GM21526 (cell line): Measurements from ENCODE around the gene MSANTD2.

Experiments used
- ATAC-seq: cut with Tn5 transposase; IDR thresholded peaks from one replicate; pipeline ENCODE4 v1.9.1; 2021; ENCODE audit warnings: moderate library complexity; ENCODE audit not compliant: unreplicated experiment, low FRiP score

Gene MSANTD2

DNA sequence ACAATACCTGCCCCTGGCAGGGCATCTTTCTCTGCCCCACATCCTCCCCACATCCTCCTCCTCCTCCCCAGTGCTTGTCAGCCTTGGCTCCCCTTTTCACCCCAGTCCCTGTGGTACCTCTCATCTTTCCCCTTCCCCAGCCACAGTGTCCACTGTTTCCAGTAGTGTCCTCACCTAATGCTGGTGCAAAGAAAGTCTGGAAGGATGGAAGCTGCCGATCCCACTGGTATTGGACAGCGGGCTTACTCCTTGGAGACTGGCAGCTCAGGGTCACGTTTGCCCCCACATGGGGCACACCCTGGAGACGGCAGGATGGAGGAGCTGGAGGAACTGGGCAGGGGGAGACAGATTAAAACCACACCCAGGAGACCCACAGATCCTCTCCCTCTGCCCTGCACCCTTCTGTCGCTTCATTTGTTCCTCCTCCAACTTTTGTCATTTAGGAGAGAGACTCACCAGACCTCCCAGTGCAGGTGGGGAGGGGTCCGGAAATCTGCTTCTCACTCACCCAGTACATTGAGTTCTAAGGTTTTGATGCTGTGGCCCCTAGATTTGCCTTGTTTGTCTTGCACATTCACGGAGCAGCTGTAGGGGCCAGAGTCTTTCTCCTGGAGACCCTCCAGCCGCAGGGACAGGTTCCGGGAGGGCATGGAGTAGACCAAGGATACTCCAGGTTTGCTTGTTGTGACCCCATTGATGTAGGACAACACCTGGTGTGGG lies 44.0 kb downstream of the MSANTD2 start:
- ATAC-seq, result no peak

DNA sequence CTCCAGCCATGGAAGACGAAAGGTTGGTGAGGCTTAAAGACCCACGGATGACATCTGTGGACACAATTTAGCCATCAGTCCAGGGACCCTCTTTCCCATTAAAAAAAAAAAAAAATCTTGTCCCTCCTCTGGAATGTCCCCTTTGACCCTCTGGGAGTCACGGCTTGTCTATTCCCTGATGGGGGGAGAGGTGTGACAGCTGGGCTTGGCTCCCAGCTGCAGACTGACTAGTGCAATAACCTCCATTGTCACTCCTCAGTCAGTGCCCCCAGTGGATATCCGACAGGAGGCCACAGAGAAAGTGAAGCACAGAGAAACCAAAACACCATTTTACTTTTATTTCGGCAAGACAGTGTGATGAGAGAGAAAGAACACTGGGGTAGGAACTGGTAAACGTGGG lies 45.5 kb downstream of the MSANTD2 start:
- ATAC-seq, result no peak

DNA sequence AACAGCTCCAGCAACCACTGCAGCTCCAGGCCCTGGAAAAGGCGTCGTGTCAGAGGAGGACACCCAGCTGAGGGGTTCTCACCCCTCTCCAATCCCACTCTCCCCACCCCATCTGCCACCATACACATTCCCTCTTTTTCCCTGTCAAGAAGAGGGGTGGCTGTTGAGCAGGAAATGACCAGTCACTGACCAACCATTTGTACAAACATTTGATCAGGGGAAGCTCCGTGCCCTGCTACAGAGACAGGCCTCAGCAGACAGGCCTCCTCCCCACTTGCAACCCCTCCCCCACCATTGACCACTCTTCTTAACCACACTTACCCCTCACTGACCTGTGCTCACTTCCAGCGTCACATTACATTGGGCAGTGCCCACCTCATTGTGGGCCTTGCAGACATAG lies 45.9 kb downstream of the MSANTD2 start:
- ATAC-seq, result no peak

DNA sequence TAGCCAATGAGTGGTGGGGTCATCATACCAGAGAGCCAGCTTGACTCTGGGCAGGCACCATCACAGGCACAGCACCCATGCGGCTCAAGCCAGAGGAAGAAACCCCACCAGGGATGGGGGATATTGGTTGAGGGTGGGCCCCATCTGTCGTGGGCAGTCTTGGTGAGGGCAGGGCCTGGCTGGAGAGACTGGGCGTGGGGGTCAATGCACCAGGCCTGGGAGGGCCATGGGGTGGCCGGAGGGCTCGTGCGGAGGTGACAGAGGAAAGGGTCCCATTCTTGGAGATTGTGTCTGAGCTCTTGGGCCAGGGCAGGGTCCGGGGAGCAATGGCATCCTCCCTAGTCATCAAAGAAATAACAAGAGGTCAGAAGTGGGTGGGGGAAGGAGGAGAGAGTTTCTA lies 46.6 kb downstream of the MSANTD2 start:
- ATAC-seq, result no peak

DNA sequence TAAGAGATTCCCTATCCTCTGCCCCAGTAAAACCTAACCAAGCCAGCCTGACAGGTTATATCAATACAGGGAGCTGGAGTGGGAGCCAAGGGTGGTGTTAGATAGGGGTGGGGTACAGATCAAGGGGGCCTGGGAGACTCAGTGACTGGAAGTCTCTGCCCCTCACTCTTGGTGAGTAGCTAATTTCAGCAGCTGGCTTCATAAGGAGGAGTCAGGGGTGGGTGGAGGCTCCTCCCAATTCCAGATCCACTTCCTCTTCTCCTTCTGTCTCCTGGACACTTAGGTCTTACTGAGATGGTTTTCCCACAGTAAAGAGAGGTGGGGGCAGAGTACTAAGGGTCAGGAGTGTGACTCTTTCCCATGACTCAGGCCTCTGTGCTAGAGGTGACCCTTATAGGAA lies 47.0 kb downstream of the MSANTD2 start:
- no peak for ATAC-seq

DNA sequence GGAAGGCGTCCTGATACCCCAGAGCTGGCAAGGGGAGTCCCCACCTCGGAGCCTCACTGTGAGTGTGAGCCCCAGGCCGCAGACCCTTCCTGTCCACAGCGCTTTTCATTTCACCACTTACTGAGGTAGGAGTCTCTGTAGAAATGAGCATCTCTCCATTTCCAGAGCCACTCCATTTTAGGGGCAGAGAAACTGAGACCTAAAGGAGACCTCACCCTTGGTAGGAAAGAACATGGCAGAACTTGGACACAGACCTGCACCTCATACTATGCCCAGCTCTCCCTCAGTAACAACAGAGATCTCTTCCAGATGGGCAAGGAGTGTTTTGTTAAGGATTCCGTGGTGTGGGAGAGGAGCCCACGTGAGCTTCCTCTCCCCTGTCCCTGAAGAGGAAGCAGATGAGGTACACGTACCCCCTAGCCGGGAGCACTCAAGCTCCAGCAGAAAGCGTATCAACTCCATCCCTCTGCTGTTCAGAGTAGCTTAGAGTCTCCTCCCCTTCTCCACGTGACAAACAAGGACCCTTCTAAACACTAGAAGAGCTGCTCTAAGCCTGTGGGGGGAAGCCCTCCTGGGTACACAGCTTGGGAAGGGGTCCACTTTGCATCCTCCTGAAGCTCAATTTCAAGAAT lies 47.6 kb downstream of the MSANTD2 start:
- ATAC-seq, result no peak

DNA sequence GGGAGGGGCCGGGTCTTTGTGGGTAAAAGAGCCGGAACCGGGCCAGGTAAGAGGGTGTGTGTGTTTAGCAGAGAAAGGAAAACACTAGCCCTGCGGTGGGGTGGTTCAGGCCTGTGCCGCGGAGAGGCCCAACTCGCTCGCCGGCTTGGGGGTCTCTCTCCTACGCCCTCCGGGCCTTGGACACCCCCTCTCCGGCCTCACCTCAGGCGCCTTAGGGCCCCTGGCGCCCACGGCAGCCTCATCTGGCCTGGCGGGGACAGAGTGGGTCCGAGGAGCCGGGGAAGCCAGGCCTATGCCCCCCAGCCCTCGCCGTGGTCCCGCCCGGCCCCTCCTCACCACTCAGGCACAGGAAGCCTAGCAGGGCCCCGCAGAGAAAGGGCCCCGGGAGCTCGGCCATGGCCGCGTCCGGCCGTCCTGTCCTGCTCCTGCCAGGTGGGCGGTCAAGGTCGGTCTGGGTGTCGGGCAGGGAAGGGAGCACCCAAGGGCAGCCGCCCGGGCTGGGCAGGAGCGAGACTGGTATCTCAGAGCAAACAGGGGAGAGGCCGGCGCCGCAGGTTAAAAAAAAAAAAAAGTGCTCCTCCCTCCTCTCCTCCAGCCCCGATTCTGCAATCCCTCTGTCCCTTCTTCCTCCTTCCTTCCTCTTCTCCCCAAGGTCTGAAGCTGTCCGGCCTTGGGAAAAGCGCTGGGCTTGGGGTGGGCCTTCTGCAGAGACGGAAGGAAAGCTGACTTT lies 48.3 kb downstream of the MSANTD2 start, which contains the start of gene VSIG2:
VSIG2 (minus strand) TSS at position 515 of the 730 bp plus-strand sequence; CDS start at position 397, 118 bp downstream.
- no peak for ATAC-seq

DNA sequence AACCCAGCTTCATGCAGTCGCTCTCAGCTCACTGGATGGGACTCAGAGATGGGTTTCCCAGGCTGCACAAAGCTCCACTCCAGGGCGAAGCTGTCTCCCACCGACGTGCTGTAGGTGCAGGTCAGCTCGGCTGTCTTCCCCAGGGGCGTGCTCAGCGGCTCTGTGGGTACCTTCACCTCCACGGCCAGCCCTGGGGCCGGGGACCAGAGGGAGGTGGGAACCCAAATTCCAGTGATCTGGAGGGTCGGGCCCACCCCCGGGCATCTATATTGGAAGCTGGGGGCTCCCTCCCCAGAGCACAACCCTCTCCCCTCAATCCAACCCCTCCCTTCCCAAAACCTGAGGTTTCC lies 48.8 kb downstream of the MSANTD2 start:
- no peak for ATAC-seq

DNA sequence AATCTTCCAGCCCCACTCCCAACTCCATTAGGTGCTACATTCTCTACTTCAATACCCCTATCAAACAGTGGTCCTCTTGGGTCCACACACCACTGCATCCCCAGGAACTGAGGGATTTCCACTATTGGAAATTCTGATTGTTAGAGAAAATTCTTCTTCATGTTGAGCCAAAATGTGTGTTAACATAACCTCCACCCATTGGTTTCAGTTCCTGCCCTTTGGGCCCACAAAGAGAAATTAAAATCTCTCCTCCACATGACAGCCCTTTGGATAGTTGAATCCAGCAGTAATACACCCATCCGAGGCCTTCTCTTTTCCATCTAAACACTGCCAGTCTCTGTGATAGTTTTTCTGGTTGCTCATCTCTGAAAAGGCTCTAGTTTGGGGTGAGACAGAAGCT lies 50.3 kb downstream of the MSANTD2 start:
- ATAC-seq, result no peak

DNA sequence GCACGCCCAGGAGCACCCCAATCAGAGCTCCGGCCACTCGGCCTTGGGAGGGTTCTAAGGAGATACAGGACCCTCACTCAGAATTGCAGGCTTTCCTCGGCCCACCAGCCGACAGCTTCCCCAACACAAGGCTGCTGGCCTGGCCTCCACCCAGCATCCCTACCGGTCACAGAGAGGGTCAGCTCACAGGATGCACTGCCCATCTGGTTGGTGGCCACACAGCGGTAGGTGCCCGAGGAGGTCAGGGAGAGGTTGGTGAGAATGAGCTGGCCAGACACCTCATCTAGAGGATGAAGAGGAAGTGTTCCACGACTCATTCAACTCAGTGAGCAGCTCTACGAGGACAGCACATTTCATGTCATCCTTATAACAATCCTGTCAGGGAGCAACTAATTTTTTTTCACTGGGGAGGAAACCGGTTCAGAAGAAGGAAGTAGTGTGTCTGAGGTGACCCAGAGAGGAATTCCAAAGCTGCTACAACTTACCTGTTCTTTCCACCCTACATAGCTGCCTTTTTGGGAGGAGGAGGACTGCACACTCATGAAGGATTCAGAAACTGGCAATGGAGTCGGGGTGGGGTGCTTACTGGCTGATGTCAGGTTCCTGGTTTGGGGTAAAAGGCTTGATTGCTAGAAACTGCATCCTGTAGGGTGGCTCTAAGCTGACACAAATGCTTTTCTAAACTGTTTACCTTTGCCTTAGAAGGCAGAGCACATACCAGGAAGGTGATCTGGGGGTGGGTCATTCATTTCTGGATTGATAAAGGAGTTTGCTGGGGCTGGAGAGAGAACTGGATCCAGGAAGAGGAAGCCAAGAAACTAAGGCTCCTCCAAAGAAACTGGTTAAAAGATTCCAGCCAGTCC lies 51.5 kb downstream of the MSANTD2 start:
- ATAC-seq, result no peak

DNA sequence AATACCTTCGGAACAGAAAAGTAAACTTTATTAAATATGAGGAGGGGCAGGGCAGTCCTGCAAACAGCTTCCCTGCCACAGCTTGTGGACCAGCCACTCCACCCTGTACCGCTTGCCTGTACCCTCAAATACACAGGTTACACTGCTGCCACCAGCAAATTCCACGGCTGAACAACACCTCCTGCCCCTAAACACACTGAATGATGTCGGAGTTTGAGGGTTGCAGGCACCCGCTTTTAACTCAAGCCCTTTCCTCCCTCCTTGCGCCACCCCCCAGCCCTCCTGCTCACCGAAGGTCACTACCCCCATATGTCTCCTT lies 52.1 kb downstream of the MSANTD2 start:
- ATAC-seq, result no peak

DNA sequence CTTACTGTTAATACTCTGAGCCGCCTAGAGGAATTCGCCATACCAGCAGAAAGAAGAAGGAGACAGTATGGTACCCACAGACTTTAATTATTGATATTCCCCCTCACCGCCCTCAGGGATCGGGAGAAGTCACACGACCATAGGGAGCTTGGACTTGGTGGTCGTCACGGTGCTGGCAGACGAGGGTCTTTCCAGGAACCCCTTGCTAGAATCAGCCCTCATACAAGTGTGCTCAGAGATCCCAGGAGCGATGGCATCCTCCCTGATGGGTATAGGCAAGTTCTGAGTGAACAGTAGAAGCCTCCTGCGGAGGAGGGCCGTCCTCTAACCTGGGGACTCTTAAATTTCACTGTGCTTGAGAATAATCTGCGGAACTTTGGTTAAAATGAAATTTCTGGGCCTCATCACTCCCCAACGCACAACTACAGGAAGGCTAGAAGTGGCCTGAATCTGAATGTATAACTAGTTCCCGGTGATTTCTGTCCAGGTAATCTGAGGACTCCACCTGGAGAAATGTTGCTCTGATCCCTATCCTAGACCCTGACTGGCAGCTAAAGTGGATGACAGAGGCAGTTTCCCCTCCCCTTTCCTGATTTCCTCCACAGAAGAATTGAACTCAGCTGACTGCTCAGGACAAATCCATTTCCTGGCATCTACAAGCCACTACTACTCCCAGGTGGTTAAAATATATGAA lies 52.7 kb downstream of the MSANTD2 start:
- no peak for ATAC-seq

DNA sequence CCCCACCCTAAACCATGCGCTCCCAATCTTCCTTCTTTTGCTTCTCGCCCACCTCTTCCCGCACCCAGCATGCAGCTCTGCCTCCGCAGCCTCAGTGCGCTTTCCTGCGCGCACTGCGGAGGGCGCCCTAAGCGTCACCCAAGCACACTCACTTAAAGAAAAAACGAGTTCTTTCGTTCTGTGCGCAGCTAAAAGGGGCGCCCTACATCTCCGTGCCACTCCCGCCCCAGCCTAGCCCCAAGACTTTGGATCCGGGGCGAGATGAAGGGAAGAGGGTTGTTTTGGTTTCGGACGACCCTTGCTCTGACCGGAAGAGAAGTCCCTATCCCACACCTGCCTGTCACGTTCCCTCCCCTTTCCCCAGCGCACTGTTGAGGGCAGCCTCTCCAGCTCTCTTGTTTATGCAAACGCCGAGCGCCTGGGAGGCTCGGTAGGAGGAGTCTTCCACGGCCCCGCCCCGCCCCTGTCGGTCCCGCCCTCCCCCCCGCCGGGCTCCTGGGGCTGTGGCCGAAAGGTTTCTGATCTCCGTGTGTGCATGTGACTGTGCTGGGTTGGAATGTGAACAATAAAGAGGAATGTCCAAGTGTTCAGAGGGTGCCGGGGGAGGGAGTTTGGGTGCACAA lies 53.5 kb downstream of the MSANTD2 start:
- ATAC-seq, result peak; percentile 95

DNA sequence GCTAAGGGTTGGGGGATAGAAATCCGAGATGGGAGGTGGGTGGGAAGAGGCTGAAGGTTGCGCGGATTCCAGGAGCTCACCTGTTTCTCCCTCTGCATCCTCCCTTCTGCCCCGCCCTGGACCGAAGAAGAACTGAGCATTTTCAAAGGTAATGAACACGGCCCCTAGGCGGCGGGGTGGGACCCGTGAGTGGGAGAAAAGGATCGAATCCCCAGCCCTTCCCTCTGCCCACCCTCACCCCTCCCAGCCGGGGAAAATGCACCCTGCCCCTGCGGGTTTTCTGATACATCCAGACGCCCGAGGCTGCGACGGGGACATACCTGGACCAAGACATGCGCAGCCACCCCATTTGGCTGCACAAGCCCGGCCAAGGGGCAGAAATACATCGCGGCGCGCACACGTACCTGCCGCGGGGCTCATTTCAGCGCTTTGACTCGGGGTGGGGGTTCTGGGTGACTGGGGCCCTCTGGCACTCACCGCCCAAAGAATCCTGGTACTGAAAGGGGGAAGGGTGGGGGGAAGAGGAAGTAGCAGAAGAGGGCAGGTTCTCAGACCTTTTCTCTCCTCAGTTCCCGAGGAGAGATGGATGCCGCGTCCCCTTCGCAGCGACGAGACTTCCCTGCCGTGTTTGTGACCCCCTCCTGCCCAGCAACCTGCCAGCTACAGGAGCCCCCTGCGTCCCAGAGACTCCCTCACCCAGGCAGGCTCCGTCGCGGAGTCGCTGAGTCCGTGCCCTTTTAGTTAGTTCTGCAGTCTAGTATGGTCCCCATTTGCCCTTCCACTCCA lies 54.2 kb downstream of the MSANTD2 start:
- ATAC-seq, result peak; percentile 14

DNA sequence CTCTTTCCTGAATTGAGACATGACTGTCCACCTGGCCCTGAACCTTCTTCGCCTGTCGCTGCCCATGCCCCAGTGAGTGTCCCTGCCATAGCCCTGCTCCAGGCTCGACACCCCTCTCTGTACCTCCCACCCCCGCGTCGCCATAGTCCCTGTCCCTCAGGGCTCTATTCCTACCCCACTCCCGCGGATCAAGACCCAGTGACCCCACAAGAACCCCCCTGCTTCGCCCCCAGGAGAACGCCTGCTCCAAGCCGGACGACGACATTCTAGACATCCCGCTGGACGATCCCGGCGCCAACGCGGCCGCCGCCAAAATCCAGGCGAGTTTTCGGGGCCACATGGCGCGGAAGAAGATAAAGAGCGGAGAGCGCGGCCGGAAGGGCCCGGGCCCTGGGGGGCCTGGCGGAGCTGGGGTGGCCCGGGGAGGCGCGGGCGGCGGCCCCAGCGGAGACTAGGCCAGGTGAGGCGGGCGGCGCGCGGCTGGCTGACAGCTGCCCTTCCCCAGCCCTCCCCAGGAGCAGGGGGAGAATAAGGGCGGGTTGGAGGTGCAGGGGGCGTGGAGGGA lies 54.9 kb downstream of the MSANTD2 start:
- no peak for ATAC-seq

DNA sequence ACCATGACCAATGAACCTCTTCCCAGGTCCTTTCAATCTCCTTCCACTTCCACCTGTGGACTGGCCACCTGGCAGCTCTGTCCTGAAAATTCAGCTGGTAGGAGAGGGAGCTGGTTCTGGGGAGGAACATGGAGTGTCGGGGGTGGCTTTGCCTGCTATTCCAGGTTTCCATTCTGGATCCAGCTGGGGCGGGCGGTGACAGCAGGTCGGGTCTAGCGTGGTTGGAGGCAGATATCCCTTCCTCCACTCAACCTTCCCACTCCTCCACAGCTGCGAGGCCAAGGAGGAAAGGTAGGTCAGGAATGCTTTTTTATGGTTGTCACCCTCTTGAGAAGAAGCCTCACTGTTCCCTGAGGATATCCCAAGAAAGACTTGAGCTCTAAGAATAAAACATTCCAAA lies 57.2 kb downstream of the MSANTD2 start:
- ATAC-seq, result no peak

DNA sequence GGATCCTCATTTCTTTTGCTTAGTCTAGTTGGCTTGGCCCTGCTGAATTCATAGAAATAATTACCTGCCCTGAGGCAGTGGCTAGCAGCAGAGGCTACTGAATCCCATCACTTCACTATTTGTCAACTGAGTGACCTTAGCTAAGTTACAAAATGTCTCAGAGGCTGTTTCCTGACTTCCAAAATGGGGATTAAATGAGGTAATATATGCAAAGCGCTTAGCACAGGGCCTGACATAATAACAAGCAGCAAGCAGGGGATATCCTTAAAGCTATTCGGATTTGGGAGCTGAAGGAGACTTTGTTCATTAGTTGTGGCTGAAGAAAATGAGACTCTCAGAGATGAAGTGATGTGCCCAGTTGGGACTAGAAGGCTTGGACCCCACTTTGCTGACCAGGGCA lies 57.7 kb downstream of the MSANTD2 start:
- ATAC-seq, result no peak

DNA sequence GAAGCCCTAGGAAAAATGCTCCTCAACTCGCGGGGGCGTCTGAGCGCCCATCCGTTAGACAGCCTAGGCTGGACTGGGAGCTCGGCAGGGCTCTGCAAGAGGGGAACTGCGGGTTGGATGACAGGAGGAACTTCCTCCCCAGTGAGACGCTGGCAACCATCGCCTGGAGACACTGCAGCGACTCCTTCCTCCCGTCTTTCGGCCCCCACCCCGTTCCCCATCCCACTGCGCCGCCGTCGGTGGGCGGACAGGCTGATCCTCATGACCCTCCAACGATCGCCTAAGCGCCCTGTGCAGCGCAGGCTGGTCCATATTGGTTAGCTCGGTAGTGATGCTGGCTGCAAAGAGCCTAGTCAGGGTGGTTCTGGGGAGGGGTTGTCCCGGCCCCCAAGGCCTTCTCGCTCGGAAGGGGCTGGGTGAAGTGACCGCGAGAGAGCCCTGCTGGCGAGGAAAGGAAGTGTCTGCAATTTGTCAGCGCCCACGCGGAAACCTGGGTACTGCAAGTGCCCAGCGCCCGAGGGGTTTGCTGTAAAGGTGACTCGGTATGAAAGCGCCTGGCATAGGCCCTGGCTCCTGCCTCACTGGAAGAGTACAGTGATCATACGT lies 59.8 kb downstream of the MSANTD2 start:
- ATAC-seq, result peak; percentile 35
